H9 (cell line): ENCODE data around the gene MAML3. TPM values are rescaled to one million over a fixed set of nuclear protein-coding genes. Genes with fewer than 3 reads are reported as not detected.

Experiments used
- DNase-seq: peaks from one replicate; pipeline ENCODE4 v3.0.0-alpha.2; 2017
- H2AFZ ChIP-seq: one replicate; pipeline ENCODE4 v1.6.1; 2013; ENCODE audit warnings: mild to moderate bottlenecking, low read length, control low read depth, moderate library complexity
- H2AK5ac ChIP-seq: 2 replicates; pipeline ENCODE4 v1.6.1; 2013; ENCODE audit warnings: low read length, control low read depth, mixed read lengths; ENCODE audit not compliant: insufficient read length
- H2BK120ac ChIP-seq: one replicate; pipeline ENCODE4 v1.6.1; 2013; ENCODE audit warnings: low read depth, mild to moderate bottlenecking, low read length, control low read depth, inconsistent platforms; ENCODE audit not compliant: poor library complexity, severe bottlenecking
- H2BK12ac ChIP-seq: 2 replicates; pipeline ENCODE4 v1.6.1; 2013; ENCODE audit warnings: low read length, control low read depth, mixed read lengths, low read depth; ENCODE audit not compliant: insufficient read length
- H2BK15ac ChIP-seq: 2 replicates; pipeline ENCODE4 v1.6.1; 2013; ENCODE audit warnings: low read depth, low read length, control low read depth
- H2BK20ac ChIP-seq: one replicate; pipeline ENCODE4 v1.6.1; 2013; ENCODE audit warnings: low read depth, mild to moderate bottlenecking, low read length, control low read depth, inconsistent platforms; ENCODE audit not compliant: poor library complexity, severe bottlenecking
- H2BK5ac ChIP-seq: 2 replicates; pipeline ENCODE4 v1.6.1; 2013; ENCODE audit warnings: low read length, control low read depth, mixed read lengths; ENCODE audit not compliant: insufficient read length
- H3K14ac ChIP-seq: 2 replicates; pipeline ENCODE4 v1.6.1; 2013; ENCODE audit warnings: low read length, control low read depth; ENCODE audit not compliant: insufficient read depth
- H3K18ac ChIP-seq: 2 replicates; pipeline ENCODE4 v1.6.1; 2013; ENCODE audit warnings: low read depth, mild to moderate bottlenecking, mixed read lengths, low read length, control low read depth; ENCODE audit not compliant: insufficient read length
- H3K23ac ChIP-seq: 2 replicates; pipeline ENCODE4 v1.6.1; 2013; ENCODE audit warnings: low read length, control low read depth, mixed read lengths, low read depth; ENCODE audit not compliant: insufficient read length
- H3K23me2 ChIP-seq: 2 replicates; pipeline ENCODE4 v1.6.1; 2013; ENCODE audit warnings: low read depth, mild to moderate bottlenecking, mixed read lengths, low read length, control low read depth; ENCODE audit not compliant: insufficient read length, poor library complexity, severe bottlenecking
- H3K27ac ChIP-seq: 2 replicates; pipeline ENCODE4 v1.5.1; 2013; ENCODE audit warnings: low read length, control low read depth, mixed read lengths, low read depth; ENCODE audit not compliant: insufficient read length
- H3K27me3 ChIP-seq: 2 replicates; pipeline ENCODE4 v1.6.1; 2013; ENCODE audit warnings: low read length, control low read depth, inconsistent platforms; ENCODE audit not compliant: insufficient read depth
- H3K4ac ChIP-seq: 2 replicates; pipeline ENCODE4 v1.6.1; 2013; ENCODE audit warnings: low read depth, mild to moderate bottlenecking, control low read depth, inconsistent platforms, low read length, moderate library complexity
- H3K4me1 ChIP-seq: 2 replicates; pipeline ENCODE4 v1.6.1; 2013; ENCODE audit warnings: low read length, control low read depth, inconsistent platforms; ENCODE audit not compliant: insufficient read depth
- H3K4me2 ChIP-seq: 2 replicates; pipeline ENCODE4 v1.6.1; 2013; ENCODE audit warnings: low read length, control low read depth, mixed read lengths; ENCODE audit not compliant: insufficient read length, insufficient read depth
- H3K56ac ChIP-seq: 2 replicates; pipeline ENCODE4 v1.6.1; 2013; ENCODE audit warnings: low read depth, mild to moderate bottlenecking, mixed read lengths, low read length, control low read depth; ENCODE audit not compliant: insufficient read length
- H3K79me1 ChIP-seq: 2 replicates; pipeline ENCODE4 v1.6.1; 2013; ENCODE audit warnings: low read depth, mild to moderate bottlenecking, moderate library complexity, low read length, control low read depth, inconsistent platforms; ENCODE audit not compliant: insufficient read depth, poor library complexity, severe bottlenecking
- H3K79me2 ChIP-seq: 2 replicates; pipeline ENCODE4 v1.6.1; 2013; ENCODE audit warnings: low read length, control low read depth, inconsistent platforms; ENCODE audit not compliant: insufficient read depth
- H3K9ac ChIP-seq: 2 replicates; pipeline ENCODE4 v1.6.1; 2013; ENCODE audit warnings: low read length, control low read depth, mixed read lengths; ENCODE audit not compliant: insufficient read length; ENCODE audit errors: extremely low read depth
- H3K9me3 ChIP-seq: one replicate; pipeline ENCODE4 v1.6.1; 2013; ENCODE audit warnings: low read depth, low read length, inconsistent platforms; ENCODE audit not compliant: control insufficient read depth
- H3T11ph ChIP-seq: one replicate; pipeline ENCODE4 v1.6.1; 2013; ENCODE audit warnings: mild to moderate bottlenecking, low read length, control low read depth, inconsistent platforms
- H4K20me1 ChIP-seq: one replicate; pipeline ENCODE4 v1.6.1; 2013; ENCODE audit not compliant: control insufficient read depth, insufficient read length, insufficient read depth
- H4K5ac ChIP-seq: 2 replicates; pipeline ENCODE4 v1.6.1; 2013; ENCODE audit warnings: low read depth, mild to moderate bottlenecking, mixed read lengths, low read length, control low read depth; ENCODE audit not compliant: insufficient read length
- H4K8ac ChIP-seq: replicated peaks from 2 replicates; pipeline ENCODE4 v1.6.1; 2013; ENCODE audit warnings: low read length, control low read depth, mixed read lengths, low read depth; ENCODE audit not compliant: insufficient read length
- H4K91ac ChIP-seq: 2 replicates; pipeline ENCODE4 v1.6.1; 2013; ENCODE audit warnings: low read depth, mild to moderate bottlenecking, moderate library complexity, mixed read lengths, low read length, control low read depth; ENCODE audit not compliant: insufficient read length
- H3K27ac Mint-ChIP-seq, 3 experiments: 2 replicates in 2 of 3; 3 replicates in 1 of 3; pipeline ENCODE4 v1.8.0; 2020 to 2021; ENCODE audit warnings: mixed read lengths in 3 of 3, mild to moderate bottlenecking in 1 of 3, moderate library complexity in 1 of 3
- H3K27me3 Mint-ChIP-seq: 2 replicates; pipeline ENCODE4 v1.8.0; 2021; ENCODE audit warnings: low read depth, mild to moderate bottlenecking, moderate library complexity, mixed read lengths
- H3K36me3 Mint-ChIP-seq, 3 experiments: 2 replicates in 2 of 3; 3 replicates in 1 of 3; pipeline ENCODE4 v1.8.0; 2020 to 2021; ENCODE audit warnings: low read depth in 3 of 3, mixed read lengths in 3 of 3; ENCODE audit not compliant: insufficient read depth in 1 of 3
- H3K4me1 Mint-ChIP-seq, 2 experiments: 2 replicates each; pipeline ENCODE4 v1.8.0; 2020; ENCODE audit warnings: mixed read lengths in 2 of 2
- H3K4me3 Mint-ChIP-seq, 2 experiments: 2 replicates in 1 of 2; 3 replicates in 1 of 2; pipeline ENCODE4 v1.8.0; 2020 to 2021; ENCODE audit warnings: mild to moderate bottlenecking in 2 of 2, mixed read lengths in 2 of 2, moderate library complexity in 1 of 2
- H3K9me3 Mint-ChIP-seq, 2 experiments: 2 replicates in 1 of 2; 3 replicates in 1 of 2; pipeline ENCODE4 v1.8.0; 2020; ENCODE audit warnings: mild to moderate bottlenecking in 2 of 2, mixed read lengths in 2 of 2, moderate library complexity in 1 of 2
- CTCF ChIP-seq: fragments of 200-600 bp; sonication (generic); conservative IDR thresholded peaks from 3 replicates; pipeline ENCODE4 v1.8.0; 2021; ENCODE audit warnings: antibody characterized with exemption, mild to moderate bottlenecking
- WGBS: extraction: QIAGEN DNeasy Blood & Tissue Kit; methylation state at CpG from one replicate; pipeline ENCODE4 v1.1.7; 2013; ENCODE audit warnings: missing lambda C conversion rate, low lambda C conversion rate, mixed read lengths; ENCODE audit not compliant: insufficient read length; ENCODE audit errors: extremely low coverage; 5-methylcytosine and 5-hydroxymethylcytosine counted together
- total RNA-seq: library from RNA; stranded (reverse); gene quantifications from 2 replicates; pipeline ENCODE4 v1.2.1, GENCODE V29; 2021

MAML3 gene
- total RNA-seq, 1 experiment from 2014 or later = 3.9 TPM

- peaks cover 4 to 14% (median 8%) of the 10 kb centered on the region in 3 experiments; a peak in 6 of 7 replicates for H3K36me3 Mint-ChIP-seq
- H2BK120ac ChIP-seq = no peak overlapping the region
- peaks cover 8 to 11% of the 10 kb centered on the region in 2 experiments; a peak in 4 of 5 replicates for H3K9me3 Mint-ChIP-seq
- no peak overlapping the region for H3T11ph ChIP-seq
- no peak overlapping the region for H4K5ac ChIP-seq
- DNase-seq = no peak
- H2AFZ ChIP-seq = no peak overlapping the region
- no peaks in the 10 kb centered on the region for H3K79me2 ChIP-seq
- H3K4ac ChIP-seq = no peak overlapping the region
- H3K18ac ChIP-seq = no peak overlapping the region
- no peaks in the 10 kb centered on the region for H3K79me1 ChIP-seq
- no peak overlapping the region for H2BK12ac ChIP-seq
- no CpG with 5 or more reads among the region's 4 CpGs for WGBS
- no peaks in the 10 kb centered on the region for H3K4me1 ChIP-seq
- H2AK5ac ChIP-seq = no peak overlapping the region
- no peak overlapping the region for H3K4me2 ChIP-seq
- TF ChIP-seq CTCF = no peak
- no peak overlapping the region for H4K91ac ChIP-seq
- H3K27me3 Mint-ChIP-seq = no peaks in the 10 kb centered on the region
- H3K27ac ChIP-seq = no peak overlapping the region
- 0 out of 2 replicates have a peak, but pooled peaks cover 1% of the 10 kb centered on the region for H3K27me3 ChIP-seq
- no peak overlapping the region for H2BK15ac ChIP-seq
- no peaks in the 10 kb centered on the region for H3K23me2 ChIP-seq
- no peak overlapping the region for H2BK20ac ChIP-seq
- no peak overlapping the region for H3K4me3 Mint-ChIP-seq
- no peak overlapping the region for H3K27ac Mint-ChIP-seq
- H3K56ac ChIP-seq = no peak overlapping the region
- no peak overlapping the region for H4K8ac ChIP-seq
- H3K23ac ChIP-seq = no peak overlapping the region
- peaks cover 14 to 17% of the 10 kb centered on the region in 2 experiments for H3K4me1 Mint-ChIP-seq
- no peaks in the 10 kb centered on the region for H4K20me1 ChIP-seq
- H3K9ac ChIP-seq = no peak overlapping the region
- H3K9me3 ChIP-seq = peaks cover 4% of the 10 kb centered on the region
- H2BK5ac ChIP-seq = no peak overlapping the region
- no peak overlapping the region for H3K14ac ChIP-seq
These were observed 346.5 kb downstream of the MAML3 start for GRCh38 chr4:139807483-139807882.
